MM.1S (cell line): Measurements from ENCODE around the gene YPEL5.

Experiments
- DNase-seq: peaks from one replicate; pipeline ENCODE4 v3.0.0-alpha.2; 2015
- H2AFZ ChIP-seq: fragments of 300-600 bp; sonication (generic); 2 replicates; pipeline ENCODE4 v1.6.0; 2016; ENCODE audit warnings: antibody characterized with exemption, low read length
- H3F3A ChIP-seq: fragments of 300-600 bp; sonication (generic); 2 replicates; pipeline ENCODE4 v1.6.1; 2016; ENCODE audit warnings: mild to moderate bottlenecking, antibody characterized with exemption, low read length, moderate library complexity, mixed read lengths; ENCODE audit not compliant: insufficient read depth
- H3K27ac ChIP-seq: fragments of 300-600 bp; sonication (generic); 2 replicates; pipeline ENCODE4 v1.5.1; 2016; ENCODE audit warnings: mild to moderate bottlenecking, low read length
- H3K27me3 ChIP-seq: fragments of 300-600 bp; sonication (generic); replicated peaks from 2 replicates; pipeline ENCODE4 v1.6.0; 2016; ENCODE audit warnings: low read length; ENCODE audit not compliant: insufficient read depth
- H3K36me3 ChIP-seq: fragments of 300-600 bp; sonication (generic); replicated peaks from 2 replicates; pipeline ENCODE4 v1.6.1; 2016; ENCODE audit warnings: mild to moderate bottlenecking, low read length, mixed read lengths; ENCODE audit not compliant: insufficient read depth
- H3K4me1 ChIP-seq: fragments of 300-600 bp; sonication (generic); 2 replicates; pipeline ENCODE4 v1.6.1; 2016; ENCODE audit warnings: low read length, mixed read lengths
- H3K4me2 ChIP-seq: fragments of 300-600 bp; sonication (generic); 2 replicates; pipeline ENCODE4 v1.6.0; 2016; ENCODE audit warnings: low read depth, low read length
- H3K4me3 ChIP-seq: fragments of 300-600 bp; sonication (generic); 2 replicates; pipeline ENCODE4 v1.5.1; 2016; ENCODE audit warnings: low read length, mixed read lengths
- H3K79me2 ChIP-seq: fragments of 300-600 bp; sonication (generic); 2 replicates; pipeline ENCODE4 v1.6.1; 2016; ENCODE audit warnings: mixed run types, low read length, mixed read lengths
- H3K9ac ChIP-seq: fragments of 300-600 bp; sonication (generic); 2 replicates; pipeline ENCODE4 v1.6.1; 2016; ENCODE audit warnings: low read length, mixed read lengths
- H3K9me2 ChIP-seq: fragments of 300-600 bp; sonication (generic); replicated peaks from 2 replicates; pipeline ENCODE4 v1.6.1; 2016; ENCODE audit warnings: mild to moderate bottlenecking, low read length, mixed read lengths; ENCODE audit not compliant: insufficient read depth
- H3K9me3 ChIP-seq: fragments of 300-600 bp; sonication (generic); replicated peaks from 2 replicates; pipeline ENCODE4 v1.6.1; 2016; ENCODE audit warnings: mild to moderate bottlenecking, low read length, mixed read lengths; ENCODE audit not compliant: insufficient read depth
- H4K20me1 ChIP-seq: fragments of 300-600 bp; sonication (generic); 2 replicates; pipeline ENCODE4 v1.6.1; 2016; ENCODE audit warnings: mild to moderate bottlenecking, low read length, moderate library complexity, mixed read lengths; ENCODE audit not compliant: insufficient read depth
- CTCF ChIP-seq: fragments of 300-600 bp; sonication (generic); IDR thresholded peaks from 2 replicates; pipeline ENCODE4 v1.5.1; 2016; ENCODE audit warnings: antibody characterized with exemption, low read length, mixed read lengths
- EZH2 ChIP-seq: fragments of 300-600 bp; sonication (generic); optimal IDR thresholded peaks from 2 replicates; pipeline ENCODE3; 2017; ENCODE audit warnings: low read depth, mild to moderate bottlenecking, antibody characterized with exemption, low read length, mixed read lengths
- EZH2phosphoT487 ChIP-seq: fragments of 300-600 bp; sonication (generic); IDR thresholded peaks from 2 replicates; pipeline ENCODE4 v1.6.1; 2018; ENCODE audit warnings: antibody characterized with exemption, low read length

Gene YPEL5

GRCh38 chr2:30165617-30166016 lies 18.8 kb downstream of the YPEL5 start:
- no peaks in the 10 kb centered on the region for H3K9me3 ChIP-seq
- H3K9me2 ChIP-seq = no peaks in the 10 kb centered on the region
- DNase-seq = no peak
- H3K27ac ChIP-seq = no peak overlapping the region
- no peak for TF ChIP-seq CTCF
- TF ChIP-seq EZH2phosphoT487 = no peak
- H3K79me2 ChIP-seq = no peaks in the 10 kb centered on the region
- H3K4me3 ChIP-seq = no peak overlapping the region
- no peaks in the 10 kb centered on the region for H3K4me1 ChIP-seq
- H4K20me1 ChIP-seq = no peaks in the 10 kb centered on the region
- H2AFZ ChIP-seq = no peak overlapping the region
- H3K36me3 ChIP-seq = no peaks in the 10 kb centered on the region
- H3K27me3 ChIP-seq = no peaks in the 10 kb centered on the region
- no peak overlapping the region for H3K9ac ChIP-seq
- H3F3A ChIP-seq = no peaks in the 10 kb centered on the region
- H3K4me2 ChIP-seq = no peak overlapping the region

DNA sequence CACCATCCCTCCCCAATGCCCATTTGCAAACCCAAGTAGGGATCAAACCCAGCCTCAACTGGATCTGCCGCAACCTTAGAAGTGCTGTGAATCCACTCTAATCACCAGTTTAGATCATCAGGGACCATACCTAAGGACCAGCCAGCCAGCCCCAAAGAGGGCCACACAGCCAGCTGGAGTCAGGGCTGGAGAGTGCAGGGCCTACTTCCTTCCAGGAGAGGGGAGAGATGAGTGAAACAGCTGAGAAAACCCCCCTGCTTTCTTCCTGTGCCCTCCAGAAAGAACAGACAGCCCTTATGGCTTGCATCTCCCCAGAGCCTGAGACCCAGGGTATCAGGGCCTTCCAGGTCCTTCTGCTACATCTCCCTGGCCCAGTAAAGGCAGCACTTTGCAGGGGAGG lies 25.8 kb downstream of the YPEL5 start:
- Histone ChIP-seq H3K4me3 (no peak overlapping the region), H3K36me3 (no peaks in the 10 kb centered on the region), H3K27ac (no peak overlapping the region), H2AFZ (no peak overlapping the region), H3K9ac (no peak overlapping the region), H3K9me2 (no peaks in the 10 kb centered on the region), H4K20me1 (no peaks in the 10 kb centered on the region), H3K79me2 (no peaks in the 10 kb centered on the region), H3K4me1 (no peaks in the 10 kb centered on the region), H3K9me3 (no peaks in the 10 kb centered on the region), H3K27me3 (no peaks in the 10 kb centered on the region), H3F3A (no peaks in the 10 kb centered on the region), H3K4me2 (no peak overlapping the region)
- TF ChIP-seq EZH2phosphoT487 = no peak
- TF ChIP-seq CTCF = no peak
- TF ChIP-seq EZH2 = no peak
- DNase-seq = no peak

GRCh38 chr2:30177440-30177839 lies 30.6 kb downstream of the YPEL5 start:
- Histone ChIP-seq H3F3A (no peaks in the 10 kb centered on the region), H3K27me3 (no peaks in the 10 kb centered on the region), H4K20me1 (no peaks in the 10 kb centered on the region), H3K9me2 (no peaks in the 10 kb centered on the region), H3K27ac (no peak overlapping the region), H2AFZ (no peak overlapping the region), H3K4me3 (no peak overlapping the region), H3K36me3 (no peaks in the 10 kb centered on the region), H3K79me2 (no peaks in the 10 kb centered on the region), H3K4me2 (no peak overlapping the region), H3K9me3 (no peaks in the 10 kb centered on the region), H3K4me1 (no peaks in the 10 kb centered on the region), H3K9ac (no peak overlapping the region)
- TF ChIP-seq CTCF = no peak
- no peak for TF ChIP-seq EZH2phosphoT487
- TF ChIP-seq EZH2 = no peak
- no peak for DNase-seq
